Liver (tissue), 3 donors: ENCODE data around the gene CXorf65.

Experiments
- ATF3 ChIP-seq: IDR thresholded peaks from 2 replicates; pipeline ENCODE4 v1.6.1; 2016; ENCODE audit warnings: antibody characterized with exemption
- EGR1 ChIP-seq, 2 donors: IDR thresholded peaks; 2 replicates each; pipeline ENCODE4 v1.6.1; 2016 to 2018; ENCODE audit warnings: antibody characterized with exemption in 2 of 2, low read depth in 2 of 2
- FOXA2 ChIP-seq: IDR thresholded peaks from 2 replicates; pipeline ENCODE4 v1.6.1; 2016; ENCODE audit warnings: antibody characterized with exemption
- JUND ChIP-seq, 2 donors: IDR thresholded peaks; 2 replicates each; pipeline ENCODE4 v1.6.1; 2016; ENCODE audit warnings: antibody characterized with exemption in 2 of 2
- MAX ChIP-seq: IDR thresholded peaks from 2 replicates; pipeline ENCODE4 v1.6.1; 2016; ENCODE audit warnings: antibody characterized with exemption
- NR2F2 ChIP-seq: IDR thresholded peaks from 2 replicates; pipeline ENCODE4 v1.6.1; 2016; ENCODE audit warnings: antibody characterized with exemption
- SP1 ChIP-seq: IDR thresholded peaks from 2 replicates; pipeline ENCODE4 v1.6.1; 2018; ENCODE audit warnings: antibody characterized with exemption, mild to moderate bottlenecking
- TAF1 ChIP-seq: conservative IDR thresholded peaks from 2 replicates; pipeline ENCODE4 v1.6.1; 2016; ENCODE audit warnings: antibody characterized with exemption, mild to moderate bottlenecking
- TF ChIP-seq, protein P1 (sequence below): fragments of 150-350 bp; IDR thresholded peaks from 2 replicates; pipeline ENCODE4 v1.5.1; 2017; ENCODE audit warnings: improper control_type of control experiment, low read depth, low read length; ENCODE audit not compliant: missing input control
- TF ChIP-seq, protein P2 (sequence below): IDR thresholded peaks from 2 replicates; pipeline ENCODE4 v1.6.1; 2016; ENCODE audit warnings: antibody characterized with exemption
- TF ChIP-seq, protein P3 (sequence below): IDR thresholded peaks from 2 replicates; pipeline ENCODE4 v1.6.1; 2016; ENCODE audit warnings: antibody characterized with exemption, mild to moderate bottlenecking
- donor health status: healthy.
- donor health status: healthy.

GRCh38 chrX:71100581-71101505 lies 5.7 kb downstream of the CXorf65 start:
- TF ChIP-seq, protein P1, sequence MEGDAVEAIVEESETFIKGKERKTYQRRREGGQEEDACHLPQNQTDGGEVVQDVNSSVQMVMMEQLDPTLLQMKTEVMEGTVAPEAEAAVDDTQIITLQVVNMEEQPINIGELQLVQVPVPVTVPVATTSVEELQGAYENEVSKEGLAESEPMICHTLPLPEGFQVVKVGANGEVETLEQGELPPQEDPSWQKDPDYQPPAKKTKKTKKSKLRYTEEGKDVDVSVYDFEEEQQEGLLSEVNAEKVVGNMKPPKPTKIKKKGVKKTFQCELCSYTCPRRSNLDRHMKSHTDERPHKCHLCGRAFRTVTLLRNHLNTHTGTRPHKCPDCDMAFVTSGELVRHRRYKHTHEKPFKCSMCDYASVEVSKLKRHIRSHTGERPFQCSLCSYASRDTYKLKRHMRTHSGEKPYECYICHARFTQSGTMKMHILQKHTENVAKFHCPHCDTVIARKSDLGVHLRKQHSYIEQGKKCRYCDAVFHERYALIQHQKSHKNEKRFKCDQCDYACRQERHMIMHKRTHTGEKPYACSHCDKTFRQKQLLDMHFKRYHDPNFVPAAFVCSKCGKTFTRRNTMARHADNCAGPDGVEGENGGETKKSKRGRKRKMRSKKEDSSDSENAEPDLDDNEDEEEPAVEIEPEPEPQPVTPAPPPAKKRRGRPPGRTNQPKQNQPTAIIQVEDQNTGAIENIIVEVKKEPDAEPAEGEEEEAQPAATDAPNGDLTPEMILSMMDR, result no peak
- TF ChIP-seq, protein P2, sequence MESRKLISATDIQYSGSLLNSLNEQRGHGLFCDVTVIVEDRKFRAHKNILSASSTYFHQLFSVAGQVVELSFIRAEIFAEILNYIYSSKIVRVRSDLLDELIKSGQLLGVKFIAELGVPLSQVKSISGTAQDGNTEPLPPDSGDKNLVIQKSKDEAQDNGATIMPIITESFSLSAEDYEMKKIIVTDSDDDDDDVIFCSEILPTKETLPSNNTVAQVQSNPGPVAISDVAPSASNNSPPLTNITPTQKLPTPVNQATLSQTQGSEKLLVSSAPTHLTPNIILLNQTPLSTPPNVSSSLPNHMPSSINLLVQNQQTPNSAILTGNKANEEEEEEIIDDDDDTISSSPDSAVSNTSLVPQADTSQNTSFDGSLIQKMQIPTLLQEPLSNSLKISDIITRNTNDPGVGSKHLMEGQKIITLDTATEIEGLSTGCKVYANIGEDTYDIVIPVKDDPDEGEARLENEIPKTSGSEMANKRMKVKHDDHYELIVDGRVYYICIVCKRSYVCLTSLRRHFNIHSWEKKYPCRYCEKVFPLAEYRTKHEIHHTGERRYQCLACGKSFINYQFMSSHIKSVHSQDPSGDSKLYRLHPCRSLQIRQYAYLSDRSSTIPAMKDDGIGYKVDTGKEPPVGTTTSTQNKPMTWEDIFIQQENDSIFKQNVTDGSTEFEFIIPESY, result no peak
- TF ChIP-seq FOXA2, result no peak
- no peak for TF ChIP-seq MAX
- no peak for TF ChIP-seq SP1
- TF ChIP-seq, protein P3, sequence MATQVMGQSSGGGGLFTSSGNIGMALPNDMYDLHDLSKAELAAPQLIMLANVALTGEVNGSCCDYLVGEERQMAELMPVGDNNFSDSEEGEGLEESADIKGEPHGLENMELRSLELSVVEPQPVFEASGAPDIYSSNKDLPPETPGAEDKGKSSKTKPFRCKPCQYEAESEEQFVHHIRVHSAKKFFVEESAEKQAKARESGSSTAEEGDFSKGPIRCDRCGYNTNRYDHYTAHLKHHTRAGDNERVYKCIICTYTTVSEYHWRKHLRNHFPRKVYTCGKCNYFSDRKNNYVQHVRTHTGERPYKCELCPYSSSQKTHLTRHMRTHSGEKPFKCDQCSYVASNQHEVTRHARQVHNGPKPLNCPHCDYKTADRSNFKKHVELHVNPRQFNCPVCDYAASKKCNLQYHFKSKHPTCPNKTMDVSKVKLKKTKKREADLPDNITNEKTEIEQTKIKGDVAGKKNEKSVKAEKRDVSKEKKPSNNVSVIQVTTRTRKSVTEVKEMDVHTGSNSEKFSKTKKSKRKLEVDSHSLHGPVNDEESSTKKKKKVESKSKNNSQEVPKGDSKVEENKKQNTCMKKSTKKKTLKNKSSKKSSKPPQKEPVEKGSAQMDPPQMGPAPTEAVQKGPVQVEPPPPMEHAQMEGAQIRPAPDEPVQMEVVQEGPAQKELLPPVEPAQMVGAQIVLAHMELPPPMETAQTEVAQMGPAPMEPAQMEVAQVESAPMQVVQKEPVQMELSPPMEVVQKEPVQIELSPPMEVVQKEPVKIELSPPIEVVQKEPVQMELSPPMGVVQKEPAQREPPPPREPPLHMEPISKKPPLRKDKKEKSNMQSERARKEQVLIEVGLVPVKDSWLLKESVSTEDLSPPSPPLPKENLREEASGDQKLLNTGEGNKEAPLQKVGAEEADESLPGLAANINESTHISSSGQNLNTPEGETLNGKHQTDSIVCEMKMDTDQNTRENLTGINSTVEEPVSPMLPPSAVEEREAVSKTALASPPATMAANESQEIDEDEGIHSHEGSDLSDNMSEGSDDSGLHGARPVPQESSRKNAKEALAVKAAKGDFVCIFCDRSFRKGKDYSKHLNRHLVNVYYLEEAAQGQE, result no peak
- TF ChIP-seq JUND (IDR thresholded peaks at IDR 0.05), result no peak
- TF ChIP-seq ATF3, result no peak
- TF ChIP-seq TAF1, result no peak
- TF ChIP-seq EGR1 (IDR thresholded peaks at IDR 0.05; ENCODE audit: low read depth in 2 of 2), result no peak
- TF ChIP-seq NR2F2, result no peak
